T-helper 1 cell treated with Interleukin-12 subunit alpha and Interleukin-12 subunit beta and Interleukin-4 antibody, amounts not matched to agents 30 μg/mL and 1 μg/mL, for 36 hours (primary cell): ENCODE data around the gene VKORC1.
A peak's percentile ranks its signal among the peaks of the same experiment; 100 is the strongest.

Source experiments
- H3K27ac Mint-ChIP-seq: one replicate; pipeline ENCODE4 v1.8.0; 2021; ENCODE audit warnings: mild to moderate bottlenecking, mixed read lengths
- H3K27me3 Mint-ChIP-seq: one replicate; pipeline ENCODE4 v1.8.0; 2021; ENCODE audit warnings: low read depth, mixed read lengths
- H3K36me3 Mint-ChIP-seq: one replicate; pipeline ENCODE4 v1.8.0; 2021; ENCODE audit warnings: low read depth, mixed read lengths
- H3K4me1 Mint-ChIP-seq: one replicate; pipeline ENCODE4 v1.8.0; 2021; ENCODE audit warnings: low read depth, mixed read lengths
- H3K4me3 Mint-ChIP-seq: one replicate; pipeline ENCODE4 v1.8.0; 2021; ENCODE audit warnings: mild to moderate bottlenecking, moderate library complexity, mixed read lengths
- H3K9me3 Mint-ChIP-seq: one replicate; pipeline ENCODE4 v1.8.0; 2021; ENCODE audit warnings: mixed read lengths

VKORC1 gene

GRCh38 chr16:31076319-31076718 lies 18.3 kb downstream of the VKORC1 start:
- H3K27me3 Mint-ChIP-seq, result no peaks in the 10 kb centered on the region

GRCh38 chr16:31074814-31075183 lies 19.8 kb downstream of the VKORC1 start:
- no peaks in the 10 kb centered on the region for H3K27me3 Mint-ChIP-seq
- H3K4me3 Mint-ChIP-seq, result peak overlapping the region; percentile 99
- H3K4me1 Mint-ChIP-seq, result peaks cover 22% of the 10 kb centered on the region

More at GRCh38 chr16:31076319-31076718, 18.3 kb downstream of the VKORC1 start:
- peaks cover 24% of the 10 kb centered on the region for H3K4me1 Mint-ChIP-seq
- no peak overlapping the region for H3K27ac Mint-ChIP-seq
- H3K4me3 Mint-ChIP-seq, result peak overlapping the region; percentile 25
- peaks cover 29% of the 10 kb centered on the region for H3K36me3 Mint-ChIP-seq
- H3K9me3 Mint-ChIP-seq, result no peaks in the 10 kb centered on the region

GRCh38 chr16:31073970-31074813 lies 20.4 kb downstream of the VKORC1 start, which contains the start of the genes ZNF646 and ZNF668:
TSS of gene ZNF646 (plus strand) at chr16:31074422. CDS start at chr16:31076325, 1,903 bp downstream.
TSS of gene ZNF668 (minus strand) at chr16:31074240. CDS start at chr16:31064459, 9,781 bp downstream.
- Mint-ChIP-seq H3K4me1 (peaks cover 23% of the 10 kb centered on the region), H3K27ac (peak within 1 kb of the TSS; percentile 98), H3K27me3 (no peaks in the 10 kb centered on the region), H3K36me3 (peaks cover 19% of the 10 kb centered on the region), H3K9me3 (no peaks in the 10 kb centered on the region), H3K4me3 (peak within 1 kb of the TSS; percentile 99)

More at GRCh38 chr16:31074814-31075183, 19.8 kb downstream of the VKORC1 start:
- H3K9me3 Mint-ChIP-seq, result no peaks in the 10 kb centered on the region
- H3K36me3 Mint-ChIP-seq, result peaks cover 23% of the 10 kb centered on the region
- H3K27ac Mint-ChIP-seq, result peak overlapping the region; percentile 98

DNA sequence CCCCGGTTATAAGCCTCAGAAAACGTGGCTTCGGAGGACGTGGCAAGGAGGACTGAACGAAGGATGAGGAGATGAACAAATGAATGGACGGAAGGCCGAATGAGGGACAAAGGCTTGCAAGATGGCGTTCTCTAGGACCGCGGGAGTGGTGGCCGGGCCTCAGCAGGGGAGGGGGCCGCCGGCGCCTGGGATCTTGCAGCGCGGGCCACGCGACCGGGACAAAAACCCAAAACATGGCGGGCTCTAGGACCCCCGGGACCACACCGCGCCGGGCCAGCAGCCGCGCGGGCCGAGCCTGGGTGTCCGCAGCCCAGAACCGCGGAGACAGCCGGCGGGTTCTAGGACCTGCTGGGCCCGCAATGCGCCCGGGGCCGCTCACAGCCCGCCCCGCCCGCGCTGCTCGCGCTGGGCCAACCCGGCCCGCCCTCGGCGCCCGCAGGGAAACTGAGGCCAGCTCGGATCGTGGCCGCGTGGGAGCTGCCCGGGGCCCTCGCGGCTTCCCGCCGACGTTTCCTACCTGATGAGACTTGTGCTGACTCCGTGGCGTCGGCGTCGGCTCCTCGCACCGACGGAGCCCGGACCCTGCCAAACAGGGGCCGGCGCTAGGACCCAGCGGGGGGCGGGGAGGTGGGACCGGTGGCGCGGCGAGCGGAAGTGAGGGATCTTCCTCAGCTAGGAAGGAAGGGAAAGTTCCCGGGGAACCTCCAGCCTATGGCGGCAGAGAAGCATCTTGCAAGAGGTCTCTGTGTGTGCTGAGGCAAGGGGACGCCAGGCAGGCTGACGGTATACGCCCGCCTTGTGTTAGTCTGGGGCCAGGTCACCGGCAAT lies 21.2 kb downstream of the VKORC1 start:
- Mint-ChIP-seq H3K4me3 (peak overlapping the region; percentile 99), H3K36me3 (peaks cover 14% of the 10 kb centered on the region), H3K27ac (peak overlapping the region; percentile 98), H3K9me3 (no peaks in the 10 kb centered on the region), H3K4me1 (peaks cover 24% of the 10 kb centered on the region), H3K27me3 (no peaks in the 10 kb centered on the region)

- Mint-ChIP-seq H3K4me1 (peaks cover 26% of the 10 kb centered on the region), H3K9me3 (no peaks in the 10 kb centered on the region), H3K27me3 (no peaks in the 10 kb centered on the region), H3K4me3 (peak overlapping the region; percentile 99), H3K36me3 (peaks cover 9% of the 10 kb centered on the region), H3K27ac (peak overlapping the region; percentile 88)
Measured at GRCh38 chr16:31072540-31073141, 22.0 kb downstream of the VKORC1 start.

DNA sequence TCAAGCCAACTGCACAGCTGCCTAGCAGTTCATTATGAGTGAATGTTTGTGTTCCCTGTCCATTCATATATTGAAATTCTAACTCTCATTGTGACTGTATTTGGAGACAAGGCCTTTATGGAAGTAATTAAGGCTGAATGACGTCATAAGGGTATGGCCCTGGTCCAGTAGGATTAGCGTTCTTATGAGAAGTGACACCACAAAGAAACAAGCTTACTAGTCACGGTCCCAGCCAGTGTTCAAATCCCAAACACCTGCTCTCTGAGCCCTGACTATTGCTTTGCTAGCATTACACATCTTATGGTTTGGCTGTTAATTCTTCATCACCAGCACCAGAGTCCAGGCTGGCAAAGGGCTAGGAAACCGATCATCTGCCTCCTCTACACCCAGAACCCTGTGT lies 22.7 kb downstream of the VKORC1 start:
- H3K36me3 Mint-ChIP-seq, result peaks cover 9% of the 10 kb centered on the region
- no peaks in the 10 kb centered on the region for H3K27me3 Mint-ChIP-seq
- H3K4me3 Mint-ChIP-seq, result peak overlapping the region; percentile 99
- peaks cover 30% of the 10 kb centered on the region for H3K4me1 Mint-ChIP-seq
- H3K27ac Mint-ChIP-seq, result peak overlapping the region; percentile 88
- no peaks in the 10 kb centered on the region for H3K9me3 Mint-ChIP-seq

DNA sequence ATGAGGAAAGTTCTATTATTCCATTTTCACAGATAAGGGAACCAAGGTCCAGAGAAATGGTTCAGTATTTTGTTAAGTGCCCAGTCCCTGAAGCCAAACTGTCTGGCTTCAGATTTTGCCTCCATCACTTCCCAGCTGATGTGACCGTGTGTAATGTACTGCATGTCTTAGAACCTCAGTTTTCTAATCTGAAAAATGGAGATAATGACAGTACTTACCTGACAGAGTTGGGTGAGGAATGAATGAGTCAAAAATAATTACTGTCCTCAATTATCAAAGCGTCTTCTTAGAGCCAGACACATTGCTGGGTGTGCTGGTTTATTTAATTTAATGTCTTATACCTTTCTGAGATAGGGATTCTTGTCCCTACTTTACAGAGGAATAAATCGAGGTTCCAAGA lies 27.3 kb downstream of the VKORC1 start:
- Mint-ChIP-seq H3K9me3 (no peaks in the 10 kb centered on the region), H3K36me3 (peaks cover 10% of the 10 kb centered on the region), H3K27me3 (no peaks in the 10 kb centered on the region), H3K27ac (no peak overlapping the region), H3K4me1 (peaks cover 53% of the 10 kb centered on the region), H3K4me3 (no peak overlapping the region)

GRCh38 chr16:31064882-31065461 lies 29.6 kb downstream of the VKORC1 start:
- H3K9me3 Mint-ChIP-seq, result no peaks in the 10 kb centered on the region
- H3K27me3 Mint-ChIP-seq, result no peaks in the 10 kb centered on the region
- H3K36me3 Mint-ChIP-seq, result peaks cover 19% of the 10 kb centered on the region
- peak overlapping the region; percentile 79 for H3K27ac Mint-ChIP-seq
- H3K4me1 Mint-ChIP-seq, result peaks cover 43% of the 10 kb centered on the region
- peak overlapping the region; percentile 70 for H3K4me3 Mint-ChIP-seq

GRCh38 chr16:31063843-31064611 lies 30.6 kb downstream of the VKORC1 start:
- H3K4me3 Mint-ChIP-seq, result peak overlapping the region; percentile 70
- peak overlapping the region; percentile 79 for H3K27ac Mint-ChIP-seq
- H3K36me3 Mint-ChIP-seq, result peaks cover 22% of the 10 kb centered on the region
- H3K9me3 Mint-ChIP-seq, result no peaks in the 10 kb centered on the region
- no peaks in the 10 kb centered on the region for H3K27me3 Mint-ChIP-seq
- H3K4me1 Mint-ChIP-seq, result peaks cover 39% of the 10 kb centered on the region

GRCh38 chr16:31063495-31063842 lies 31.1 kb downstream of the VKORC1 start:
- Mint-ChIP-seq H3K36me3 (peaks cover 22% of the 10 kb centered on the region), H3K9me3 (no peaks in the 10 kb centered on the region), H3K4me3 (peak overlapping the region; percentile 70), H3K27ac (peak overlapping the region; percentile 72), H3K27me3 (no peaks in the 10 kb centered on the region), H3K4me1 (peaks cover 39% of the 10 kb centered on the region)

- no peaks in the 10 kb centered on the region for H3K9me3 Mint-ChIP-seq
- no peak overlapping the region for H3K4me3 Mint-ChIP-seq
- no peaks in the 10 kb centered on the region for H3K27me3 Mint-ChIP-seq
- no peak overlapping the region for H3K27ac Mint-ChIP-seq
- peaks cover 22% of the 10 kb centered on the region for H3K36me3 Mint-ChIP-seq
- H3K4me1 Mint-ChIP-seq, result peaks cover 34% of the 10 kb centered on the region
Measured at GRCh38 chr16:31061813-31062440, 32.7 kb downstream of the VKORC1 start.

- Mint-ChIP-seq H3K4me3 (no peak overlapping the region), H3K9me3 (no peaks in the 10 kb centered on the region), H3K27me3 (no peaks in the 10 kb centered on the region), H3K4me1 (peaks cover 29% of the 10 kb centered on the region), H3K36me3 (peaks cover 22% of the 10 kb centered on the region), H3K27ac (no peak overlapping the region)
Measured at GRCh38 chr16:31061126-31061812, 33.3 kb downstream of the VKORC1 start.

DNA sequence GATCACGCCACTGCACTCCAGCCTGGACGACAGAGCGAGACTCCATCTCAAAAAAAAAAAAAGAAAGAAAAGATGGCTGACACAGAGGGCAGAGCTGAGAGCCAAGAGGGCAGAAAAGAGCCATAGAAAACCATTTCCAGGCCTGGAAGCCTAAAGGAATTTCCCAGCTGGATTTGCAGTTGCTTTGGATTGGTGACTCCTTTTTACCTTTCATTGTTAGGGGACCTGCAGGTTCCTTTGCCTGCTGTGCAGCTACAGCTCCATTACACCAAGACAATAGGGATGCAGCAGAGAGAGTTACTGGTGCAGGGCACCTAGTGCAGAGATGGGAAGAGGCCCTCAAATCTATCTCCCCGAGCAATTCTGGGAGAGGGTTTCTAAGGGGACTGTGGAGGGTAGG lies 39.0 kb downstream of the VKORC1 start:
- H3K4me3 Mint-ChIP-seq, result no peak overlapping the region

More for the DNA sequence above, 39.0 kb downstream of the VKORC1 start:
- H3K4me1 Mint-ChIP-seq, result peaks cover 4% of the 10 kb centered on the region
- H3K36me3 Mint-ChIP-seq, result peaks cover 12% of the 10 kb centered on the region
- H3K27ac Mint-ChIP-seq, result no peak overlapping the region
- no peaks in the 10 kb centered on the region for H3K9me3 Mint-ChIP-seq
- H3K27me3 Mint-ChIP-seq, result no peaks in the 10 kb centered on the region
